Mesenchymal stem cell (in vitro differentiated cells and primary cell): ENCODE measurements around the gene LAYN.

ENCODE experiments used
- DNase-seq: peaks from one replicate; pipeline ENCODE4 v3.0.0-alpha.2; 2013
- H2AFZ ChIP-seq: one replicate; pipeline ENCODE4 v1.6.1; 2013; ENCODE audit warnings: low read depth, mild to moderate bottlenecking, control low read depth, inconsistent platforms, low read length, moderate library complexity
- H2AK5ac ChIP-seq: 2 replicates; pipeline ENCODE4 v1.6.1; 2013; ENCODE audit warnings: low read length, moderate library complexity, mild to moderate bottlenecking, inconsistent platforms; ENCODE audit not compliant: severe bottlenecking
- H2BK120ac ChIP-seq: one replicate; pipeline ENCODE4 v1.6.1; 2013; ENCODE audit warnings: low read depth, mild to moderate bottlenecking, inconsistent platforms, low read length, moderate library complexity
- H2BK12ac ChIP-seq, 2 experiments: one replicate each; pipeline ENCODE4 v1.6.1; 2013; ENCODE audit warnings: inconsistent platforms in 2 of 2, low read length in 2 of 2, mild to moderate bottlenecking in 2 of 2, moderate library complexity in 2 of 2, control low read depth in 1 of 2
- H2BK15ac ChIP-seq: one replicate; pipeline ENCODE4 v1.6.1; 2013; ENCODE audit warnings: mild to moderate bottlenecking, low read depth, inconsistent platforms; ENCODE audit not compliant: poor library complexity, severe bottlenecking
- H2BK5ac ChIP-seq: 2 replicates; pipeline ENCODE4 v1.6.1; 2013; ENCODE audit warnings: low read depth, mild to moderate bottlenecking, low read length, control low read depth, inconsistent platforms; ENCODE audit not compliant: poor library complexity, severe bottlenecking
- H3K14ac ChIP-seq, 2 experiments: one replicate each; pipeline ENCODE4 v1.6.1; 2013; ENCODE audit warnings: inconsistent platforms in 2 of 2, low read length in 2 of 2, control low read depth in 1 of 2, mild to moderate bottlenecking in 1 of 2, moderate library complexity in 1 of 2
- H3K18ac ChIP-seq, 2 experiments: one replicate each; pipeline ENCODE4 v1.6.1; 2013; ENCODE audit warnings: inconsistent platforms in 2 of 2, low read length in 2 of 2, control low read depth in 1 of 2, low read depth in 1 of 2, mild to moderate bottlenecking in 1 of 2
- H3K23ac ChIP-seq, 2 experiments: one replicate each; pipeline ENCODE4 v1.6.1; 2013; ENCODE audit warnings: inconsistent platforms in 2 of 2, low read length in 2 of 2, mild to moderate bottlenecking in 2 of 2, moderate library complexity in 2 of 2, control low read depth in 1 of 2
- H3K27ac ChIP-seq: 2 replicates; pipeline ENCODE4 v1.5.1; 2013; ENCODE audit warnings: mild to moderate bottlenecking, moderate library complexity, low read length, control low read depth, inconsistent platforms; ENCODE audit not compliant: poor library complexity, severe bottlenecking
- H3K27me3 ChIP-seq, 2 experiments: 2 replicates each; pipeline versions ENCODE4 v1.6.1 to v1.7.0; 2013; ENCODE audit warnings: low read length in 2 of 2, mild to moderate bottlenecking in 2 of 2, moderate library complexity in 2 of 2, control low read depth in 1 of 2, inconsistent platforms in 1 of 2; ENCODE audit not compliant: control insufficient read depth in 1 of 2, insufficient read depth in 1 of 2
- H3K36me3 ChIP-seq, 2 experiments: 2 replicates each; pipeline versions ENCODE4 v1.6.1 to v1.7.0; 2013; ENCODE audit warnings: low read length in 2 of 2, control low read depth in 1 of 2, inconsistent platforms in 1 of 2, low read depth in 1 of 2, mild to moderate bottlenecking in 1 of 2; ENCODE audit not compliant: insufficient read depth in 2 of 2, control insufficient read depth in 1 of 2
- H3K4ac ChIP-seq, 2 experiments: one replicate each; pipeline ENCODE4 v1.6.1; 2013; ENCODE audit warnings: inconsistent platforms in 2 of 2, low read length in 2 of 2, mild to moderate bottlenecking in 2 of 2, moderate library complexity in 2 of 2, control low read depth in 1 of 2, low read depth in 1 of 2
- H3K4me1 ChIP-seq: 2 replicates; pipeline ENCODE4 v1.6.1; 2013; ENCODE audit warnings: low read depth, low read length, control low read depth; ENCODE audit not compliant: control insufficient read depth, insufficient read depth
- H3K4me2 ChIP-seq: 2 replicates; pipeline ENCODE4 v1.6.1; 2013; ENCODE audit warnings: low read length, mild to moderate bottlenecking, inconsistent platforms; ENCODE audit not compliant: poor library complexity, severe bottlenecking
- H3K4me3 ChIP-seq, 2 experiments: 2 replicates each; pipeline versions ENCODE4 v1.5.1 to v1.7.0; 2013; ENCODE audit warnings: low read length in 2 of 2, mild to moderate bottlenecking in 2 of 2, control low read depth in 1 of 2, low read depth in 1 of 2; ENCODE audit not compliant: insufficient read depth in 1 of 2
- H3K79me1 ChIP-seq: replicated peaks from 2 replicates; pipeline ENCODE4 v1.6.1; 2013; ENCODE audit warnings: mild to moderate bottlenecking, control low read depth, low read length, inconsistent platforms; ENCODE audit not compliant: poor library complexity, severe bottlenecking
- H3K9ac ChIP-seq: 2 replicates; pipeline ENCODE4 v1.7.0; 2013; ENCODE audit warnings: mild to moderate bottlenecking, low read length, moderate library complexity
- H3K9me3 ChIP-seq: 2 replicates; pipeline ENCODE4 v1.7.0; 2013; ENCODE audit warnings: mild to moderate bottlenecking, low read length; ENCODE audit not compliant: control insufficient read depth
- H4K8ac ChIP-seq: one replicate; pipeline ENCODE4 v1.6.1; 2013; ENCODE audit warnings: inconsistent platforms, mild to moderate bottlenecking, low read length, moderate library complexity
- H4K91ac ChIP-seq: one replicate; pipeline ENCODE4 v1.6.1; 2013; ENCODE audit warnings: mild to moderate bottlenecking, low read length, inconsistent platforms
- WGBS: methylation state at CpG from one replicate; pipeline ENCODE4 v1.1.7; 2013; ENCODE audit warnings: mixed read lengths; 5-methylcytosine and 5-hydroxymethylcytosine counted together

LAYN gene

DNA sequence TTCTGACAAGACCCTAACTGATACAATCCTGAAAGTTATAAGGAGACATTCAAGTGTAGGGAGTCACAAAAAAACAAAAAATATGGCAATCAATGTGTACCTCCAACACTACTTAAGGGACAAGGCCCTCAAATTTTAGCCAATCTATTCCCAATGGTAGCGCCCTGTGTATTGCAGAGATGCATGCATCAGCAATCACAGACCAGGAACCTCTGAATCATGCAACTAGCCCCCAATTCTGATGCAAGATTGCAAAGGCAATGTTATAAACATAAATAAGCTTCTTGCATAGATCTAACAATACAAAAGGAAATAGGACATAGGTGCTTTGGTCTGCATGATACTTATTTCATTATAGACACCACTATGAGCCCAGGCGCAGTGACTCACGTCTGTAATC lies 32.1 kb downstream of the LAYN start:
- Histone ChIP-seq H3K79me1 (no peaks in the 10 kb centered on the region), H3K23ac (no peak overlapping the region), H3K9me3 (no peaks in the 10 kb centered on the region), H2BK12ac (no peak overlapping the region), H2AFZ (no peak overlapping the region), H2BK15ac (no peak overlapping the region), H3K4me3 (no peak overlapping the region), H3K9ac (no peak overlapping the region), H4K91ac (no peak overlapping the region), H3K14ac (no peak overlapping the region), H3K27me3 (no peaks in the 10 kb centered on the region), H3K36me3 (no peaks in the 10 kb centered on the region), H2BK5ac (no peak overlapping the region), H2BK120ac (no peak overlapping the region), H3K4me1 (peaks cover 8% of the 10 kb centered on the region), H3K18ac (no peak overlapping the region), H3K27ac (no peak overlapping the region), H4K8ac (no peak overlapping the region), H3K4me2 (no peak overlapping the region), H3K4ac (no peak overlapping the region), H2AK5ac (no peak overlapping the region)
- 97% methylated on average over 3 of the region's 3 CpGs for WGBS
- DNase-seq: no peak

DNA sequence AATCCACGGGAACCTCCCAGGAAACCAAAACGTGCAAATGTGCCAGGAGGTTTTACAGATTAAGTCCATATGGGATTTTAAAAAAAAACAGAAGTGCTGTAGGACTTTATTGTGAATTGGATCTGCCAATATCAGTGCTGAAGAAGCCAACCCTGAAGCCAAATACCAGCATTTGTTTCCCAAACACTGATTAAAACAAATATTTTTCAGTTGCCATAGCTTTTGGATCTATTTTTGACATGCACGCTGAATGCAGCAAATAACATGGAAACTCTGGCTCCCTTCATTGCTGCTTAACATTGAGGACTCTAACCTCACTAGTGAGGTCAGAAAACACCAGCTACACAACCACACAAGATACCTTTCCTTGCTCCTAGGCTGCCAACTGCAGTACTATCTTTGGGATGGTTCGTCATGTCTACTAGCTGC lies 33.3 kb downstream of the LAYN start:
- Histone ChIP-seq H3K4me3 (peak overlapping the region in 1 of 2 experiments; percentile 63), H3K4ac (no peak overlapping the region), H2AFZ (no peak overlapping the region), H3K79me1 (no peaks in the 10 kb centered on the region), H2BK12ac (no peak overlapping the region), H3K23ac (no peak overlapping the region), H3K18ac (no peak overlapping the region), H2BK120ac (no peak overlapping the region), H3K36me3 (no peaks in the 10 kb centered on the region), H3K4me2 (no peak overlapping the region), H4K8ac (no peak overlapping the region), H3K9ac (peak overlapping the region; percentile 74), H3K27me3 (no peaks in the 10 kb centered on the region), H3K4me1 (peaks cover 8% of the 10 kb centered on the region), H2BK15ac (no peak overlapping the region), H3K9me3 (no peaks in the 10 kb centered on the region), H3K27ac (no peak overlapping the region), H3K14ac (no peak overlapping the region), H2AK5ac (no peak overlapping the region), H4K91ac (no peak overlapping the region), H2BK5ac (no peak overlapping the region)
- DNase-seq: peak; percentile 29
- 94% methylated on average over 3 of the region's 4 CpGs for WGBS

DNA sequence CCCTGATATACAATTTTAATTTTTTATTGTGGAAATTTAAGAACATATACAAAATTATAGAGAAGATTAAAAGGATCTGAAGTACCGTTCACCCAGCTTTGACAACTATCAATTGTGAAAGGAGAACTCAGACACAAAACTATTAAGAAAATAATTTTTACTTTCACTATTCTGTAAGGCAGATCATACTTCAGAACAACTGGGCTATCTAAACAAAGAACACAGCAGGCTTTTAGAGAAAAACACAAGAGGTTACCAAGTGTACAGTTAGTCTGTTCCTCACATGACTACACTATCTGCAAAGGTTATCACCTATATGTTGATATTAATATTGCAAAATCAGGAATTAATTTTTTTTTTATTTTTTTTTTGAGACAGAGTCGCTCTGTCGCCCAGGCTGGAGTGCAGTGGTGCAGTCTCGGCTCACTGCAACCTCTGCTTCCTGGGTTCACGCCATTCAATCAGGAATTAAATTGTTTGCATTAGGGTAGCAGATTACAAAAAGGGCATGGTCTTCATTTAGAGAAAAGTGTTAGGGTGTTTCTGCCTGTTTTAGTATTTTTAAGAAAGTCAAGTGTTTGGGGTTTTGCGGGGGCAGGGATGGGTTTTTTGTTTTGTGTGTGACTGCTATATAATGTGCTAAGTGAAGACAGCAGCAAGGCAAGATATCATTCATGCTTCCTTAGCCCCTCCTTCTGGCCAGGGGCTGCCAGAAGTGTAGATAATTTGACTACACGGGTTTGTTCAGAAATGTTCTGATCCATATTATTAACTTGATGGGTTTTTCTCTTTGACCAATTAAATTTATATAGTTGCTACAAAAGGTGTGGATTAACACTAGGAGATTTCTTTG lies 34.1 kb downstream of the LAYN start:
- Histone ChIP-seq H2AFZ (no peak overlapping the region), H3K4me3 (peak overlapping the region in 1 of 2 experiments; percentile 63), H4K8ac (no peak overlapping the region), H2BK15ac (no peak overlapping the region), H3K79me1 (no peaks in the 10 kb centered on the region), H3K18ac (no peak overlapping the region), H2BK5ac (no peak overlapping the region), H3K9me3 (no peaks in the 10 kb centered on the region), H2BK12ac (no peak overlapping the region), H3K9ac (peak overlapping the region; percentile 74), H3K27ac (no peak overlapping the region), H3K4me1 (peaks cover 8% of the 10 kb centered on the region), H3K4me2 (no peak overlapping the region), H3K14ac (no peak overlapping the region), H2BK120ac (no peak overlapping the region), H4K91ac (no peak overlapping the region), H3K36me3 (no peaks in the 10 kb centered on the region), H3K23ac (no peak overlapping the region), H3K4ac (no peak overlapping the region), H3K27me3 (no peaks in the 10 kb centered on the region), H2AK5ac (no peak overlapping the region)
- 85% methylated on average over 5 of the region's 7 CpGs for WGBS
- peak; percentile 18 for DNase-seq

DNA sequence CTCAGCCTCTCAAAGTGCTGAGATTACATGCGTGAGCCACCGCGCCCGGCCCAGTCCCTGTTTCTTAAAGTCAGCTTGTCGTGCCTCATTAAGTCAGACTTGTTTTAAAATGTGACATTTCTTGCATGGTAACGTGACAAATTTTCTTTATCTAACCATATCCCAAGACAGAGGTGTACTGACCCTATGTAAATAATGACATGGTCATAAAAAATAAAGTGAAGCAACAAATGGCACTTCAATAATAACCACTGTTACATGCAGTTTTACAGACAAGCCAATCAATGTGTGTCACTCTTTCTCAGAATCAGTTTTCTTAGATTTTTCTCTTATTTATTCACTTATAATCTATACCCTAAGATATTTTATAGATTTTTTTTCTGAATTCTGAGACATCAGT lies 35.2 kb downstream of the LAYN start:
- H3K79me1 ChIP-seq: no peaks in the 10 kb centered on the region
- H3K4me3 ChIP-seq: no peak overlapping the region
- DNase-seq: no peak
- 94% methylated on average over 5 of the region's 6 CpGs for WGBS
- H3K36me3 ChIP-seq: no peaks in the 10 kb centered on the region
- H3K23ac ChIP-seq: no peak overlapping the region
- no peak overlapping the region for H3K18ac ChIP-seq
- H3K4ac ChIP-seq: no peak overlapping the region
- H2BK12ac ChIP-seq: no peak overlapping the region
- no peak overlapping the region for H3K9ac ChIP-seq
- H2BK120ac ChIP-seq: no peak overlapping the region
- H4K91ac ChIP-seq: no peak overlapping the region
- H2AK5ac ChIP-seq: no peak overlapping the region
- H2AFZ ChIP-seq: no peak overlapping the region
- no peak overlapping the region for H3K27ac ChIP-seq
- H2BK5ac ChIP-seq: no peak overlapping the region
- H3K9me3 ChIP-seq: no peaks in the 10 kb centered on the region
- no peak overlapping the region for H3K14ac ChIP-seq
- no peaks in the 10 kb centered on the region for H3K27me3 ChIP-seq
- no peak overlapping the region for H3K4me2 ChIP-seq
- H4K8ac ChIP-seq: no peak overlapping the region
- H3K4me1 ChIP-seq: peaks cover 4% of the 10 kb centered on the region
- no peak overlapping the region for H2BK15ac ChIP-seq
